Measurements from ENCODE around the gene HINT1.

Gene HINT1

GRCh38 chr5:131209506-131210150 lies 44.6 kb upstream of the HINT1 start:
- H3K27me3 Mint-ChIP-seq (ENCODE audit: low read depth): no peaks in the 10 kb centered on the region

DNA sequence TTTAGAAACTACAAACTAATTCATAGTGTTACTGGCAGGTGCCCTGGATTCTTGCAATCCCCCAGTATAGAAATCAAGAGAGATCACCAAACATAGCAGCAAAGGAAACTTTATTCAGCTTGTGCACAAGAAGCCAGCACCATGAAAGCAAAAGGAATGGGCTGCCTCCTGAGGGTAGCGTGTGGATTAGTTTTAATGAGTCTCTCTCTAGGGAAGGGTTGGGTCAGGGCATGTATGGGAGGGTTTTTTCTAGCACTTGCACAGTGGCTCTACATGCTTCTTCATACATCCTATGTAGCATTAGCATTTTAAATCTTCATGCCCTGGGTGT lies 44.1 kb upstream of the HINT1 start:
- no peaks in the 10 kb centered on the region for H3K9me3 Mint-ChIP-seq
- H3K27me3 Mint-ChIP-seq (ENCODE audit: low read depth): no peaks in the 10 kb centered on the region
- TF ChIP-seq, protein P1, sequence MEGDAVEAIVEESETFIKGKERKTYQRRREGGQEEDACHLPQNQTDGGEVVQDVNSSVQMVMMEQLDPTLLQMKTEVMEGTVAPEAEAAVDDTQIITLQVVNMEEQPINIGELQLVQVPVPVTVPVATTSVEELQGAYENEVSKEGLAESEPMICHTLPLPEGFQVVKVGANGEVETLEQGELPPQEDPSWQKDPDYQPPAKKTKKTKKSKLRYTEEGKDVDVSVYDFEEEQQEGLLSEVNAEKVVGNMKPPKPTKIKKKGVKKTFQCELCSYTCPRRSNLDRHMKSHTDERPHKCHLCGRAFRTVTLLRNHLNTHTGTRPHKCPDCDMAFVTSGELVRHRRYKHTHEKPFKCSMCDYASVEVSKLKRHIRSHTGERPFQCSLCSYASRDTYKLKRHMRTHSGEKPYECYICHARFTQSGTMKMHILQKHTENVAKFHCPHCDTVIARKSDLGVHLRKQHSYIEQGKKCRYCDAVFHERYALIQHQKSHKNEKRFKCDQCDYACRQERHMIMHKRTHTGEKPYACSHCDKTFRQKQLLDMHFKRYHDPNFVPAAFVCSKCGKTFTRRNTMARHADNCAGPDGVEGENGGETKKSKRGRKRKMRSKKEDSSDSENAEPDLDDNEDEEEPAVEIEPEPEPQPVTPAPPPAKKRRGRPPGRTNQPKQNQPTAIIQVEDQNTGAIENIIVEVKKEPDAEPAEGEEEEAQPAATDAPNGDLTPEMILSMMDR (IDR thresholded peaks at IDR 0.05; ENCODE audit: unreplicated experiment in 3 of 3): no peak
- peak overlapping the region in 1 of 3 experiments; percentile 31 for H3K27ac Mint-ChIP-seq
- no peak overlapping the region for H3K4me3 Mint-ChIP-seq
- no peaks in the 10 kb centered on the region for H3K4me1 Mint-ChIP-seq
- H3K36me3 Mint-ChIP-seq (ENCODE audit: low read depth): no peaks in the 10 kb centered on the region

More at GRCh38 chr5:131209506-131210150, 44.6 kb upstream of the HINT1 start:
- Mint-ChIP-seq H3K27ac (peak overlapping the region in 2 of 3 experiments; percentile 31 to 45), H3K9me3 (no peaks in the 10 kb centered on the region), H3K4me1 (peaks cover 5% of the 10 kb centered on the region), H3K4me3 (no peak overlapping the region), H3K36me3 (ENCODE audit: low read depth) (no peaks in the 10 kb centered on the region)
- TF ChIP-seq, protein P1 (IDR thresholded peaks at IDR 0.05; ENCODE audit: unreplicated experiment in 3 of 3): no peak

DNA sequence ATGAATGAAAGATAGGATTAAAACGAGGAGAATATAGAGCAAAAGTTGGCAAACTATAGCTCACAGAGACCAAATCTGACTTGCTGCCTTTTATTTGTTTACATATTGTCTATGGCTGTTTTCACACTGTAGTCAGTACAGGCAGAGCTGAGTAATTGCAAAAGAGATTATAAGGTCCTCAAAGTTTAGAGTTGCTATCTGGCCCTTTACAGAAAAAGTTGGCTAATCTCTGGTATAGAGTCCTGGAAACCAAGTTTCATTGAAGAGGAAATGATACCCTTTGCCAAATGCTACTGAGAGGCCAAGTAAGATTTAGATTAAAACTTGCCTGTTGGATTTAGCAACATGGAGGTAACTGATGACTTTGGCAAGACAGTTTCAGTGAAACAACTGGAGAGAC lies 41.7 kb upstream of the HINT1 start:
- Mint-ChIP-seq H3K9me3 (no peaks in the 10 kb centered on the region), H3K4me1 (no peaks in the 10 kb centered on the region), H3K4me3 (no peak overlapping the region), H3K36me3 (ENCODE audit: low read depth) (no peaks in the 10 kb centered on the region), H3K27ac (no peak overlapping the region), H3K27me3 (ENCODE audit: low read depth) (no peaks in the 10 kb centered on the region)
- TF ChIP-seq, protein P1 (IDR thresholded peaks at IDR 0.05; ENCODE audit: unreplicated experiment in 3 of 3): no peak

DNA sequence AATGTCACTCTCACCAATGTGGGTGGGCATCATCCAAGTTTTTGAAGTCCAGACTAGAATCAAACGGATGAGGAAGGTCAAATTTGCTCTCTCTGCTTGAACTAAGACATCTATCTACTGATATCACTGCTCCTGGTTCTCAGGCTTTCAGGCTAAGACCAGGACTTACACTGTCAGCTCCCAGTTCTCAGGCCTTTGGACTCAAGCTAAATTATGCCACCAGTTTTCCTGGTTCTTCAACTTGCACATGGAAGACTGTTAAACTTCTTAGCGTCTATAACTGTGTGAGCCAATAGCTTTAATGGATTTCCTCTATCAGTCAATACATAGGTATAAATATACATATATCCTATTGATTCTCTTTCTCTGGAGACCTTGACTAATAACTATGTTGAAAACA lies 41.0 kb upstream of the HINT1 start:
- Mint-ChIP-seq H3K4me1 (no peaks in the 10 kb centered on the region), H3K4me3 (no peak overlapping the region), H3K36me3 (ENCODE audit: low read depth) (no peaks in the 10 kb centered on the region), H3K27ac (no peak overlapping the region), H3K27me3 (ENCODE audit: low read depth) (no peaks in the 10 kb centered on the region), H3K9me3 (no peaks in the 10 kb centered on the region)
- TF ChIP-seq, protein P1 (IDR thresholded peaks at IDR 0.05; ENCODE audit: unreplicated experiment in 3 of 3): no peak

- H3K27ac Mint-ChIP-seq: no peak overlapping the region
- TF ChIP-seq, protein P1 (IDR thresholded peaks at IDR 0.05; ENCODE audit: unreplicated experiment in 3 of 3): no peak
- H3K4me3 Mint-ChIP-seq: no peak overlapping the region
- H3K36me3 Mint-ChIP-seq (ENCODE audit: low read depth): no peaks in the 10 kb centered on the region
- H3K4me1 Mint-ChIP-seq: no peaks in the 10 kb centered on the region
- H3K9me3 Mint-ChIP-seq: no peaks in the 10 kb centered on the region
- no peaks in the 10 kb centered on the region for H3K27me3 Mint-ChIP-seq (ENCODE audit: low read depth)
These were observed 39.9 kb upstream of the HINT1 start for GRCh38 chr5:131204964-131205363.

GRCh38 chr5:131200560-131200959 lies 35.5 kb upstream of the HINT1 start:
- H3K4me1 Mint-ChIP-seq: no peaks in the 10 kb centered on the region
- H3K36me3 Mint-ChIP-seq (ENCODE audit: low read depth): no peaks in the 10 kb centered on the region
- no peaks in the 10 kb centered on the region for H3K9me3 Mint-ChIP-seq
- no peaks in the 10 kb centered on the region for H3K27me3 Mint-ChIP-seq (ENCODE audit: low read depth)
- TF ChIP-seq, protein P1 (IDR thresholded peaks at IDR 0.05; ENCODE audit: unreplicated experiment in 3 of 3): no peak
- H3K27ac Mint-ChIP-seq: no peak overlapping the region
- no peak overlapping the region for H3K4me3 Mint-ChIP-seq

Data from nephron (organoid).